ENCODE results near the gene UPK3BL2. TPM values are rescaled to one million over a fixed set of nuclear protein-coding genes. Genes with fewer than 3 reads are reported as not detected.
"Not testable (repeated sequence)": the region's sequence is repeated elsewhere in the genome, so short reads cannot be mapped to it uniquely, and the experiment has no call there.

Gene UPK3BL2
- total and polyA plus RNA-seq, 2 experiments from 2014 or later, result 0.99 to 1.5 TPM

- DNase-seq (ENCODE audit: low spot score); H3K27me3 ChIP-seq (ENCODE audit: insufficient read depth); H3K9me3 Mint-ChIP-seq; H3K4me1 ChIP-seq (ENCODE audit: insufficient read depth); H3F3A ChIP-seq (replicated peaks; ENCODE audit: low read depth); H3K9me2 ChIP-seq (ENCODE audit: insufficient read depth); H3K27ac Mint-ChIP-seq; H3K27ac ChIP-seq (ENCODE audit: low read depth); H3K4me3 ChIP-seq; H3K36me3 Mint-ChIP-seq (ENCODE audit: low read depth); H2AFZ ChIP-seq; H3K36me3 ChIP-seq (ENCODE audit: insufficient read depth); H3K4me1 Mint-ChIP-seq; ATAC-seq; H4K20me1 ChIP-seq (replicated peaks; ENCODE audit: insufficient read depth); H3K4me3 Mint-ChIP-seq; H3K27me3 Mint-ChIP-seq (ENCODE audit: insufficient read depth, low read depth, poor library complexity); H3K79me2 ChIP-seq (replicated peaks; ENCODE audit: insufficient read depth); H3K4me2 ChIP-seq: not testable (repeated sequence)
Observed at GRCh38 chr7:102520797-102521196, 22.7 kb downstream of the UPK3BL2 start.

DNA sequence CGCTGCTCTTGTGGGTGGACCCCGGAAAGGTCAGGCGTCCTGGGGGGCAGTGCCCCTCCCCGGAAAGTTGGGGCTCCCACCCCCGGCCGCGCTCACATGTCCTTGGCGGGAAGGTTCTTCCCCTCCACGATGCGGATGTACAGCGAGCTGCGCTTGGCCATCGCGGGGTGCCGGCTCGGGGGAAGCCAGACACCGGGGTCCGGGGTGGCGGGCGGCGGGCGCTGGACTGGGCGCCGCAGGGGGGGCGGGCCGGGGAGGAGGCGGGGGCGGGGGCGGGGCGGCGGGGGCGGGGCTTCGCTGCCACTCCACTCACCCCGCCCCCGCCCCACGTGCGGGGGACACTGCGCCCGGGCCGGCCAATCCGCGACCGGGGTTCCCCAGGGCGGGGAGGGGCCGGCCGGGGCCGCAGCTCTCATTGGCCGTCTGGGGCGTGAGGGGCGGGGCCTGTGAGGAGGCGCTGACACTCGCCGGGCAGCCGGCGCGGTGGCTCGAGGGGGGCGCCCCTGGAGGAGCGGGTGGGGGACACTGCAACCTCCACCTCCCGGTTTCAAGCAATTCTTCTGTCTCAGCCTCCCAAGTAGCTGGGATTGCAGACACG, 25.8 kb downstream of the UPK3BL2 start, which contains the start of gene RASA4B:
RASA4B (minus strand) TSS at position 228 of the 598 bp plus-strand sequence; CDS start at position 161, 67 bp downstream.
- H3F3A ChIP-seq (replicated peaks; ENCODE audit: low read depth); H3K4me3 Mint-ChIP-seq; H3K27ac ChIP-seq (ENCODE audit: low read depth); H4K20me1 ChIP-seq (replicated peaks; ENCODE audit: insufficient read depth); H3K4me3 ChIP-seq; H3K4me2 ChIP-seq; H3K27me3 Mint-ChIP-seq (ENCODE audit: insufficient read depth, low read depth, poor library complexity); H3K9me2 ChIP-seq (ENCODE audit: insufficient read depth); H3K27ac Mint-ChIP-seq; H2AFZ ChIP-seq; H3K79me2 ChIP-seq (replicated peaks; ENCODE audit: insufficient read depth); H3K36me3 Mint-ChIP-seq (ENCODE audit: low read depth); H3K4me1 ChIP-seq (ENCODE audit: insufficient read depth); H3K9me3 Mint-ChIP-seq; H3K4me1 Mint-ChIP-seq; H3K36me3 ChIP-seq (ENCODE audit: insufficient read depth); H3K27me3 ChIP-seq (ENCODE audit: insufficient read depth): not testable (repeated sequence)
- ATAC-seq, result peak; percentile 80
- DNase-seq (ENCODE audit: low spot score), result peak; percentile 12

DNA sequence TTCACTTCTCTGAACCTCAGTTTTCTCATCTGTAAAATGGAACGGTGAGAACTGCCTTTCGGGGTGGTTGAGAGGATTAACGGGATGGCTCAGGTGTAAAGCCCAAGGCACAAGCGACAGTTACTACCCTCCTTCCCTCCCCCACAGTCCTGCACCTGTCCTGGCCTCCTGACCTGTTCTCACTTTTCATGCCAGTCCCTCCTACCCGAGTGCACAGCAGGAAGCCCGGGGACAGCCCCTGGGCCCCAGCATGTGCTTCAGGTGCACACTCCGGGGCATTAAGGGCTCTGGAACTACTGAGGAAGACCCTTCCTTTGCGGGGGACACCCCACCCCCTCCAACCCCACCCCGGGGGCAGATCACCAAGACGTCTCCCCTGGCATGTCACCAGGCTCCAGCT, 26.5 kb downstream of the UPK3BL2 start:
- not testable (repeated sequence) for H3K27ac ChIP-seq (ENCODE audit: low read depth); H3K36me3 Mint-ChIP-seq (ENCODE audit: low read depth); H3K4me3 ChIP-seq; DNase-seq (ENCODE audit: low spot score); H3K27me3 Mint-ChIP-seq (ENCODE audit: insufficient read depth, low read depth, poor library complexity); H4K20me1 ChIP-seq (replicated peaks; ENCODE audit: insufficient read depth); H2AFZ ChIP-seq; H3K27me3 ChIP-seq (ENCODE audit: insufficient read depth); H3K36me3 ChIP-seq (ENCODE audit: insufficient read depth); H3K4me1 ChIP-seq (ENCODE audit: insufficient read depth); H3K4me2 ChIP-seq; H3K79me2 ChIP-seq (replicated peaks; ENCODE audit: insufficient read depth); H3F3A ChIP-seq (replicated peaks; ENCODE audit: low read depth); H3K27ac Mint-ChIP-seq; H3K4me1 Mint-ChIP-seq; H3K4me3 Mint-ChIP-seq; H3K9me2 ChIP-seq (ENCODE audit: insufficient read depth); ATAC-seq; H3K9me3 Mint-ChIP-seq

DNA sequence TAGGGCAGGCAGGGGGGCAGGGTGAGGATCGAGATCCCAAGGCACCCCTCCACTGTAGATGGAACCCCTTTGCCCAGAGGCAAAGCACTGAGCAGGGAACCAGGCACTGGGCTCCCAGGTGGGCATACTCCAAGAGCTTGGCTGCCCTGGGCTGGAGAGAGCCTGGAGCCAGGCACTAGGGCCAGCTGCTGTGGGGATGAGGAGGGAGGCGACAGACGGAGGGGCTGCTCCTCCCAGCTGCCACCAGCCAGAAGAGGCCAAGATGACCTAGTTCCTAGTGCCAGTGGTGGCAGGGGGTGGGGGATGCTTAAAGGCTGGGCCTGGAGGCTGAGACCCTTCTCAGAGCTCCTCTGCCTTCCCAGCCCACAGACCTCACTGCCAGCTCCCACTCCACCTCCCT, 27.6 kb downstream of the UPK3BL2 start:
- not testable (repeated sequence) for H4K20me1 ChIP-seq (replicated peaks; ENCODE audit: insufficient read depth); H3K4me1 Mint-ChIP-seq; H2AFZ ChIP-seq; H3K4me3 ChIP-seq; H3K27me3 ChIP-seq (ENCODE audit: insufficient read depth); H3K36me3 ChIP-seq (ENCODE audit: insufficient read depth); DNase-seq (ENCODE audit: low spot score); H3K9me3 Mint-ChIP-seq; H3K79me2 ChIP-seq (replicated peaks; ENCODE audit: insufficient read depth); H3K27ac ChIP-seq (ENCODE audit: low read depth); H3F3A ChIP-seq (replicated peaks; ENCODE audit: low read depth); H3K4me3 Mint-ChIP-seq; H3K4me2 ChIP-seq; H3K27me3 Mint-ChIP-seq (ENCODE audit: insufficient read depth, low read depth, poor library complexity); H3K27ac Mint-ChIP-seq; H3K4me1 ChIP-seq (ENCODE audit: insufficient read depth); H3K36me3 Mint-ChIP-seq (ENCODE audit: low read depth); H3K9me2 ChIP-seq (ENCODE audit: insufficient read depth)
- ATAC-seq, result peak; percentile 7

GRCh38 chr7:102514881-102515721, 28.4 kb downstream of the UPK3BL2 start:
- H3K27me3 Mint-ChIP-seq (ENCODE audit: insufficient read depth, low read depth, poor library complexity); H3F3A ChIP-seq (replicated peaks; ENCODE audit: low read depth); H3K4me1 ChIP-seq (ENCODE audit: insufficient read depth); H3K27ac Mint-ChIP-seq; H2AFZ ChIP-seq; H3K4me3 ChIP-seq; H3K36me3 Mint-ChIP-seq (ENCODE audit: low read depth); H3K27me3 ChIP-seq (ENCODE audit: insufficient read depth); H3K9me3 Mint-ChIP-seq; H3K79me2 ChIP-seq (replicated peaks; ENCODE audit: insufficient read depth); ATAC-seq; H4K20me1 ChIP-seq (replicated peaks; ENCODE audit: insufficient read depth); H3K27ac ChIP-seq (ENCODE audit: low read depth); H3K4me1 Mint-ChIP-seq; DNase-seq (ENCODE audit: low spot score); H3K4me3 Mint-ChIP-seq; H3K4me2 ChIP-seq; H3K36me3 ChIP-seq (ENCODE audit: insufficient read depth); H3K9me2 ChIP-seq (ENCODE audit: insufficient read depth): not testable (repeated sequence)

DNA sequence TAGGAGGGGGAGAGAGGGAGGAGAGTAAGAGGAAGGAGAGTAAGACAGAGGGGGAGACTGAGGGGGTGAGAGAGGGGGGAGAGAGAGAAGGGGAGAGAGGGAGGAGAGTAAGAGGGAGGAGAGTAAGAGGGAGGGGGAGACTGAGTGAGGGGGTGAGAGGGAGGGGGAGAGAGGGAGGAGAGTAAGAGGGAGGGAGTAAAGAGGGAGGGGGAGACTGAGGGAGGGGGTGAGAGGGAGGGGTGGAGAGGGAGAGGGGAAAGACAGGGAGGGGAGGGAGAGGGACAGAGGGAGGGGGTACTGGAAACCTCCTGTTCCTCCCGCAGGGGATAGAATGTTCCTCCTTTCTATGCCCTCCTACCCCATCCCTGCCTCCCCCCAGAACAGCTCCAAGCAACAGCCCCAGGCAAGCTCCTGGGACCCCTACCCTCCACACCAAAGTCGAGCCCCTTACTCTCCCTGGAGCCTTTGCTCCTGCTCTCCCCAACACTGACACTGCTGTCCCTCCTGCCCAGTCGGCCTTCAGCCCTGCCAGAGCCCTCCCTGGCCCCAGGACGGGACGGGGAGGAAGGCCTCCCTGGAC, 30.8 kb downstream of the UPK3BL2 start:
- not testable (repeated sequence) for H3K27ac ChIP-seq (ENCODE audit: low read depth); ATAC-seq; H4K20me1 ChIP-seq (replicated peaks; ENCODE audit: insufficient read depth); H2AFZ ChIP-seq; H3K4me3 Mint-ChIP-seq; H3K36me3 Mint-ChIP-seq (ENCODE audit: low read depth); H3K9me3 Mint-ChIP-seq; H3K79me2 ChIP-seq (replicated peaks; ENCODE audit: insufficient read depth); H3K27ac Mint-ChIP-seq; H3K4me3 ChIP-seq; H3K27me3 Mint-ChIP-seq (ENCODE audit: insufficient read depth, low read depth, poor library complexity); H3K36me3 ChIP-seq (ENCODE audit: insufficient read depth); H3K9me2 ChIP-seq (ENCODE audit: insufficient read depth); H3K27me3 ChIP-seq (ENCODE audit: insufficient read depth); H3K4me1 Mint-ChIP-seq; H3K4me2 ChIP-seq; H3F3A ChIP-seq (replicated peaks; ENCODE audit: low read depth); H3K4me1 ChIP-seq (ENCODE audit: insufficient read depth)
- DNase-seq (ENCODE audit: low spot score), result peak; percentile 34
